ENCODE measurements around the gene RAB3GAP1. TPM values are rescaled to one million over a fixed set of nuclear protein-coding genes. Genes with fewer than 3 reads are reported as not detected.

Gene RAB3GAP1
- polyA plus RNA-seq = 40.2 and 51.4 TPM in 2 replicates

DNA sequence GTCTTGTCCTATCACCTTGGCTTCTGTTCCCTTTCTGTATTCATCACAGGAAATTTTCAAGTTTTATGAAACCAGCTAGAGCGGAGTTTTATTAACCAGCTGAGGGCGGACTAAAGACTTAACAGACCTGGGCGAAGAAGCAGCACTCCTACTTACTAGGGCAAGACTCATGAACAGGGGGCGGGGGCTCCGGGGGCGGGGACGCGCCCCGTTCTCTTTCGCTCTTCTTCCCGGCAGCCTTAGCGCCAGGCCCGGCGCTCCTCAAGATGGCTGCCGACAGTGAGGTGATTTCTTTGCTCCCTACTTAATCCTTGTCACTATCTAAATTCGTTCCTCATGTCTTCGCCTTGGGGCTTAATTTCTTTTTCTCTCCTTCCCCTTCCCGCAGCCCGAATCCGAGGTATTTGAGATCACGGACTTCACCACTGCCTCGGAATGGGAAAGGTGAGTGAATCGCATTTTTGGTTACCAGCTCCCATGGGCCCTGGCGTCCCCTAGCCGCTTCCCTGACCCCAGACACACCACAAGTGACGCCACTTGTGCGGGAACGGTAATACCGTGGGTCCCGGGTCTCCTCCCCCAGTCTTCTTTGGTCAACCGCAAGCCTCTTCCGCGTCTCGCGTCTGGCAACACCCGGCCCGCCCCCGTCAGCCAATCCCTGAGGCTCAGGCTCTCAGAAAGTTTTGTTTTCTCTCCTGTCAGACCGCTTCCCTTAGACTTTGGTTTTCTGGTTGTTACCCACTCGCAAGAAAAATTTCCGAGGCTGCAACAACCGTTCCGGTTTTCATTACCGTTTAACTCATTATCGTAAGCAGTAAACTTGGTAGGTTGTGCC is at the start of gene RAB3GAP1:
Gene RAB3GAP1 (plus strand): TSS at position 251 of the 835 bp plus-strand sequence. CDS start 16 bp downstream, at position 267.

DNA sequence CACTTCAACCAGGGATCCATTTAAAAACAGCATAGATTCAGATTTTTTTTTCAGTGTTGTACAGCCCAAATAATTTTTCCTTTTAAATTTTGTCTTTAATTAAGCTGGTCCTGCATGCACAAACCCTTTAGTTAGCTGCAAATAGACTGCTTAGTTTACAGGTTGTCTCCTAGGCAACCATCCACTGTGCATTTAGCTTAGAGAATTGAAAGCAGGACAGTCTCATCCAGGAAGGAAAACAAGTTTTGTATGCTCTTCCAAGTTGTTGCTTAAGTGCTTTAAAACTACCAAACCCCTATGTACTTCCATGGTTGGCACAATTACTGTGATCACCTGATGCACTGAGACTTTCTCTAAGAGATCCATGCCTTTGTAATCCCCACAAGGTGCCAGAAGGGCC is 4.8 kb upstream of the RAB3GAP1 start, which contains the start of gene MAP3K19:
Gene MAP3K19 (minus strand): TSS at position 148 of the 400 bp plus-strand sequence. CDS start 22,800 bp downstream, outside the sequence.

Other genes starting within 250 kb of the RAB3GAP1 start
- gene ACMSD, start 213.7 kb upstream of the RAB3GAP1 start, polyA plus RNA-seq = not detected in 2 replicates
- gene CCNT2, start 133.5 kb upstream of the RAB3GAP1 start, polyA plus RNA-seq = 20.7 and 29.0 TPM in 2 replicates
- 1.9 TPM in 1 of 2 replicates, not detected in the other for gene MAP3K19, start 4.8 kb upstream of the RAB3GAP1 start, polyA plus RNA-seq